Measurements from ENCODE around the gene ZNF32.
"Not testable (repeated sequence)": the region's sequence is repeated elsewhere in the genome, so short reads cannot be mapped to it uniquely, and the experiment has no call there.

ZNF32 gene

DNA sequence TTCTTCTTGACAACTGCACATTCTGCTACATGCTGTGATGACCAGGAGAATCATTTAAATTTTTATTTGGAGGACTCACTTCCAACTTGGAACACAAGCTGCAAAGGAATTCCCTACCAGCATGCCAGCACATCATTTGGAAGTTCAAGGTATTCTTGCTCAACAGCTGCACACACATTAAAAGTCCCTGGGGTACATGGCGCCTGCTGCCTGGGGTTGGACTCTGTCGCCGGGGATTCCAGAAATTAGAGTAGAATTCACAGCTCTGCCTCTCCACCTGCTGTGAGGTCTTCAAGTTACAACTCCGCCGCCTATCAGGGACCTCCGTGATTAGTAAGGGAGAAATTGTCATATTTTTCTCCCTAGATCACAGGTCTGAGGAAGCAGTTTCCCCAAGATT is 1.1 kb downstream of the ZNF32 start:
- TF ChIP-seq, protein P1, sequence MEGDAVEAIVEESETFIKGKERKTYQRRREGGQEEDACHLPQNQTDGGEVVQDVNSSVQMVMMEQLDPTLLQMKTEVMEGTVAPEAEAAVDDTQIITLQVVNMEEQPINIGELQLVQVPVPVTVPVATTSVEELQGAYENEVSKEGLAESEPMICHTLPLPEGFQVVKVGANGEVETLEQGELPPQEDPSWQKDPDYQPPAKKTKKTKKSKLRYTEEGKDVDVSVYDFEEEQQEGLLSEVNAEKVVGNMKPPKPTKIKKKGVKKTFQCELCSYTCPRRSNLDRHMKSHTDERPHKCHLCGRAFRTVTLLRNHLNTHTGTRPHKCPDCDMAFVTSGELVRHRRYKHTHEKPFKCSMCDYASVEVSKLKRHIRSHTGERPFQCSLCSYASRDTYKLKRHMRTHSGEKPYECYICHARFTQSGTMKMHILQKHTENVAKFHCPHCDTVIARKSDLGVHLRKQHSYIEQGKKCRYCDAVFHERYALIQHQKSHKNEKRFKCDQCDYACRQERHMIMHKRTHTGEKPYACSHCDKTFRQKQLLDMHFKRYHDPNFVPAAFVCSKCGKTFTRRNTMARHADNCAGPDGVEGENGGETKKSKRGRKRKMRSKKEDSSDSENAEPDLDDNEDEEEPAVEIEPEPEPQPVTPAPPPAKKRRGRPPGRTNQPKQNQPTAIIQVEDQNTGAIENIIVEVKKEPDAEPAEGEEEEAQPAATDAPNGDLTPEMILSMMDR (conservative IDR thresholded peaks at IDR 0.05; ENCODE audit: low read depth, low read length): no peak
- DNase-seq (ENCODE audit: low read depth): no peak
- H3K4me3 ChIP-seq (ENCODE audit: low read length): no peak overlapping the region

DNA sequence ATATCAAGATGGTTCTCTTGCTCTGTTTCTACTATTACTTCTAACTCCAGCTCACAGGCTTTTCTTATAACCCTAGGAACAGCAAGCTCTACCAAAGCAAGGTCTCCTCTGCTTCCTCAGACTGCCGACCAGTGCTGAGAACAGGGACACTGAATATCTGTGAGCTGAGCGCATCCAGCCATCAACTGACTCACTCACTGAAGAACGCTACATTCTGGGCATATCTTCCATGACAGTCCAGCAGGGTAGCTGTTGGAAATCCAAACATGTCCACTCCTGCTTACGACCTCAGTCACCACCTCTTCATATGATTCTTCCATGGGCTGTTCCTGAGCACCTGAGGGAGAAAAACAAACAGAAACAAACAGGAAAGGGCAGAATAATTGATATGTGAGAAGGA is 2.8 kb downstream of the ZNF32 start:
- no peak overlapping the region for H3K4me3 ChIP-seq (ENCODE audit: low read length)
- DNase-seq (ENCODE audit: low read depth): no peak
- TF ChIP-seq, protein P1 (conservative IDR thresholded peaks at IDR 0.05; ENCODE audit: low read depth, low read length): no peak

DNA sequence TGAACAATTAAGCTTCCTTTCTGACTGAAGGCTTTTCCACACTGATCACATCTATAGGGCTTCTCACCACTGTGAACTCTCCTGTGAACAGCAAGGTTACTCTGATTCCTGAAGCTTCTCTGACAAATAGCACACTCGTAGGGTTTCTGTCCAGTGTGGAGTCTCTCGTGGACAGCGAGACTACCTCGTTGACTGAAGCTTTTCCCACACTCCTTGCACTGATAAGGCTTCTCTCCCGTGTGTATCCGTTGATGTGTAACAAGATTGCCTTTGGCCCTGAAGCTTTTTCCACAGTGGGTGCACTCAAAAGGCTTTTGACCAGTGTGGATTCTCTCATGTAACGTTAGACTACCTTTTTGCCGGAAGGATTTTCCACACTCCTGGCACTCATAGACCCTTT is 4.4 kb downstream of the ZNF32 start:
- TF ChIP-seq, protein P1 (conservative IDR thresholded peaks at IDR 0.05; ENCODE audit: low read depth, low read length): no peak
- DNase-seq (ENCODE audit: low read depth): no peak
- H3K4me3 ChIP-seq (ENCODE audit: low read length): no peak overlapping the region

GRCh38 chr10:43640603-43641002 is 8.1 kb downstream of the ZNF32 start:
- DNase-seq (ENCODE audit: low read depth): no peak
- TF ChIP-seq, protein P1 (conservative IDR thresholded peaks at IDR 0.05; ENCODE audit: low read depth, low read length): no peak
- H3K4me3 ChIP-seq (ENCODE audit: low read length): no peak overlapping the region

GRCh38 chr10:43635816-43636215 is 12.9 kb downstream of the ZNF32 start:
- H3K4me3 ChIP-seq (ENCODE audit: low read length); DNase-seq (ENCODE audit: low read depth): not testable (repeated sequence)

DNA sequence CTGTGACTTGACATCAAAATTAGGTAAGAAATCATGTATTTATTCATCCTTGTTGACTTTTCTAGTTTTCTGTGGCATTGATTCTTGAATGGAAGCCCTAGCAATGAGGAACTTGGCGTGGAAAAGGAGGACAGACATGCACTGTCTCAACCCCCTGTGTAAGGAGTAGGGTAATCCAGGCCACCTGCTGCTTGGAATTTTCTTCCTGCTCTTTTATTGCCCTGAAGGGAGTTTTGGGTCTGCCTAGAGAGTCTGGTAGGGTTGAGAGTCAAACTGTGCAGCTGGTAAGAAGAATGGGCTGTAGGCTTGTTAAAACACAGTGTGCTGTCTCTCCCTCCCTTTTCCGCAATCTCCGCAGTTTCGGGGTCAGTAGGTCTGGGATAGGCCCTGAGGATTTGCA is 19.7 kb downstream of the ZNF32 start:
- DNase-seq (ENCODE audit: low read depth): no peak

DNA sequence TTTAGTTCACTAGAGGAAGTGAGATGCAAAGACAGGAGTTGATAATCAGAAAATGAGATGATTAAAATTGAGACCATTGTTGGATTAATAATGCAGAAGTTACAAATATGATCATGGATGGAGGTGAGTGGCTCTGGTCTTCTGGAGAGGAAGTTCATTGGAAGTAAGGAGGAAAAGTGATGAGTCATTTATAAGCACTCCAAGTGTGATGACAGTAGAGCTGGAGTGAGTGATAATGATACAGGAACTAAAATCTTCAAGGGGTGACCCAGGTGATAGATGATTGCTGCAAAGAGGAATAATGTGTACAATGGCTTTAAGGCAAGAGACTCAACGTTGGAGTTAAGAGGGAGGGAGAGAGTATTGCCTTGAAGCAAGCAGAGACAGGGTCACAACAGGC is 20.7 kb downstream of the ZNF32 start:
- TF ChIP-seq, protein P1 (conservative IDR thresholded peaks at IDR 0.05; ENCODE audit: low read depth, low read length): no peak

More for the DNA sequence above, 19.7 kb downstream of the ZNF32 start:
- no peak overlapping the region for H3K4me3 ChIP-seq (ENCODE audit: low read length)
- TF ChIP-seq, protein P1 (conservative IDR thresholded peaks at IDR 0.05; ENCODE audit: low read depth, low read length): no peak

DNA sequence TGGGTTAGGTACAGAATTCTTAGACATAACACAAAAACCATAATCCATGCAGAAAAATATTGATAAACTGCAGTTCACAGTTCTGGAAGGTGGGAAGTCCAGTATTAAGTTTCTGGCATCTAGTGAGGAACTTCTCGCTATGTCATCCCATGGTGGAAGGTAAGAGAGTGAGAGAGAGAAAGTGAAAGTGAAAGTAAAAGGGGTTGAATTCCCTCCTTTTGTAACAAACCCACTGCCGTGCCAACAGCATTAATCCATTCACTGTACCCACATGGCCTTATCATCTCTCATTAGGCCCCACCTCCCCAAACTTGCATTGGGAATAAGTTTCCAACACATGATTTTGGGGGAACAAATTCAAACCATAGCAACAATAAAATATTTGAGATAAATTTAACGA is 25.3 kb downstream of the ZNF32 start:
- DNase-seq (ENCODE audit: low read depth): no peak
- TF ChIP-seq, protein P1 (conservative IDR thresholded peaks at IDR 0.05; ENCODE audit: low read depth, low read length): no peak
- H3K4me3 ChIP-seq (ENCODE audit: low read length): no peak overlapping the region

More for the DNA sequence above, 20.7 kb downstream of the ZNF32 start:
- no peak overlapping the region for H3K4me3 ChIP-seq (ENCODE audit: low read length)
- no peak for DNase-seq (ENCODE audit: low read depth)
